Spleen (tissue), 7 donors: ENCODE data around the gene CYP11A1.

ENCODE experiments used
- POLR2AphosphoS5 ChIP-seq, 3 donors: sonication (generic); formaldehyde crosslinking; IDR thresholded peaks; one replicate each; pipeline ENCODE4 v1.5.1; 2017; ENCODE audit warnings: antibody characterized with exemption in 3 of 3
- TF ChIP-seq, protein P1 (sequence below), 11 experiments: fragments of 200-600 bp in 7 of 11; fragments of 450-650 bp in 4 of 11; sonication (generic) in 4 of 11; IDR thresholded peaks in 8 of 11; conservative IDR thresholded peaks in 3 of 11; 1 replicate in 7 of 11; 2 replicates in 4 of 11; pipeline versions ENCODE4 v1.4.0 to v1.8.0; 2016 to 2021; ENCODE audit warnings: antibody characterized with exemption in 11 of 11, inconsistent platforms in 4 of 11, mild to moderate bottlenecking in 1 of 11
- donor health status: DM: no; HTN: no; CAD: no; lungs with moderate emphysema.
- donor health status: DM: no; HTN: no; CAD: no.
- donor health status: DM: no; HTN: no; CAD: no.

DNA sequence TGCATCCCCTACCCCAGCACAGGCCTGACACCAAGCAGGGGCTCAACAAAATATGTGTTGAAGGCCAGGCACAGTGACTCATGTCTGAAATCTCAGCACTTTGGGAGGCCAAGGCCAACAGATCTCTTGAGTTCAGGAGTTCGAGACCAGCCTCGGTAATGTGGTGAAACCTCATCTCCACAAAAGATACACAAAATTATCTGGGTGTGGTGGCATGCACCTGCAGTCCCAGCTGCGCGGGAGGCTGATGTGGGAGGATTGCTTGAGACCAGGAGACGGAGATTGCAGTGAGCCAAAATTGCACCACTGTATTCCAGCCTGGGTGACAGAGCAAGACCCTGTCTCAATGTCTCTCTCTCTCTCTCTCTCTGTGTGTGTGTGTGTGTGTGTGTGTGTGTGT is 30.7 kb upstream of the CYP11A1 start:
- TF ChIP-seq, protein P1, sequence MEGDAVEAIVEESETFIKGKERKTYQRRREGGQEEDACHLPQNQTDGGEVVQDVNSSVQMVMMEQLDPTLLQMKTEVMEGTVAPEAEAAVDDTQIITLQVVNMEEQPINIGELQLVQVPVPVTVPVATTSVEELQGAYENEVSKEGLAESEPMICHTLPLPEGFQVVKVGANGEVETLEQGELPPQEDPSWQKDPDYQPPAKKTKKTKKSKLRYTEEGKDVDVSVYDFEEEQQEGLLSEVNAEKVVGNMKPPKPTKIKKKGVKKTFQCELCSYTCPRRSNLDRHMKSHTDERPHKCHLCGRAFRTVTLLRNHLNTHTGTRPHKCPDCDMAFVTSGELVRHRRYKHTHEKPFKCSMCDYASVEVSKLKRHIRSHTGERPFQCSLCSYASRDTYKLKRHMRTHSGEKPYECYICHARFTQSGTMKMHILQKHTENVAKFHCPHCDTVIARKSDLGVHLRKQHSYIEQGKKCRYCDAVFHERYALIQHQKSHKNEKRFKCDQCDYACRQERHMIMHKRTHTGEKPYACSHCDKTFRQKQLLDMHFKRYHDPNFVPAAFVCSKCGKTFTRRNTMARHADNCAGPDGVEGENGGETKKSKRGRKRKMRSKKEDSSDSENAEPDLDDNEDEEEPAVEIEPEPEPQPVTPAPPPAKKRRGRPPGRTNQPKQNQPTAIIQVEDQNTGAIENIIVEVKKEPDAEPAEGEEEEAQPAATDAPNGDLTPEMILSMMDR (IDR thresholded peaks at IDR 0.05 in 8 of 11, conservative IDR thresholded peaks at IDR 0.05 in 3 of 11) = no peak
- no peak for TF ChIP-seq POLR2AphosphoS5 (IDR thresholded peaks at IDR 0.05)
